NCI-H1417 treated with DMSO at 0.1 percent for 48 hours (cell line): Measurements from ENCODE around the gene NFIL3.

Experiments used
- DNase-seq: peaks from one replicate; lab custom pipeline; 2025; lab: John Stamatoyannopoulos, UW

The NFIL3 gene

GRCh38 chr9:91421971-91422757 lies 1.5 kb downstream of the NFIL3 start:
- no peak for DNase-seq

- no peak for DNase-seq
These were observed 2.4 kb downstream of the NFIL3 start for GRCh38 chr9:91421128-91421765.

GRCh38 chr9:91420501-91421127 lies 3.0 kb downstream of the NFIL3 start:
- DNase-seq, result no peak

- DNase-seq, result no peak
These were observed 4.1 kb downstream of the NFIL3 start for GRCh38 chr9:91419222-91420191.

- DNase-seq, result no peak
These were observed 5.4 kb downstream of the NFIL3 start for GRCh38 chr9:91418215-91418610.

- DNase-seq, result no peak
These were observed 5.9 kb downstream of the NFIL3 start for GRCh38 chr9:91417602-91418214.

GRCh38 chr9:91416096-91416712 lies 7.4 kb downstream of the NFIL3 start:
- DNase-seq, result no peak

- DNase-seq, result no peak
These were observed 8.3 kb downstream of the NFIL3 start for GRCh38 chr9:91415290-91415689.

- no peak for DNase-seq
These were observed 10.7 kb downstream of the NFIL3 start for GRCh38 chr9:91412941-91413340.

GRCh38 chr9:91411096-91411771 lies 12.4 kb downstream of the NFIL3 start:
- no peak for DNase-seq

- no peak for DNase-seq
These were observed 13.5 kb downstream of the NFIL3 start for GRCh38 chr9:91410161-91410560.

GRCh38 chr9:91408475-91408874 lies 15.2 kb downstream of the NFIL3 start:
- DNase-seq, result no peak

GRCh38 chr9:91407580-91408318 lies 15.9 kb downstream of the NFIL3 start:
- no peak for DNase-seq

GRCh38 chr9:91405343-91406077 lies 18.1 kb downstream of the NFIL3 start:
- no peak for DNase-seq

GRCh38 chr9:91403665-91404543 lies 19.7 kb downstream of the NFIL3 start:
- no peak for DNase-seq

GRCh38 chr9:91398926-91399325 lies 24.7 kb downstream of the NFIL3 start:
- DNase-seq, result no peak

- DNase-seq, result no peak
These were observed 27.8 kb downstream of the NFIL3 start for GRCh38 chr9:91395553-91396471.
